NB4 (cell line): Measurements from ENCODE around the gene SNN.

Experiments used
- MAX ChIP-seq: IDR thresholded peaks from 2 replicates; pipeline ENCODE4 v1.6.1; 2011; ENCODE audit warnings: low read depth, low read length
- POLR2A ChIP-seq: IDR thresholded peaks from 2 replicates; pipeline ENCODE4 v1.6.1; 2011; ENCODE audit warnings: mild to moderate bottlenecking; ENCODE audit not compliant: insufficient read length; ENCODE audit errors: extremely low read depth
- TF ChIP-seq, protein P1 (sequence below): IDR thresholded peaks from one replicate; pipeline ENCODE4 v1.5.1; 2012; ENCODE audit warnings: low read depth, low read length

DNA sequence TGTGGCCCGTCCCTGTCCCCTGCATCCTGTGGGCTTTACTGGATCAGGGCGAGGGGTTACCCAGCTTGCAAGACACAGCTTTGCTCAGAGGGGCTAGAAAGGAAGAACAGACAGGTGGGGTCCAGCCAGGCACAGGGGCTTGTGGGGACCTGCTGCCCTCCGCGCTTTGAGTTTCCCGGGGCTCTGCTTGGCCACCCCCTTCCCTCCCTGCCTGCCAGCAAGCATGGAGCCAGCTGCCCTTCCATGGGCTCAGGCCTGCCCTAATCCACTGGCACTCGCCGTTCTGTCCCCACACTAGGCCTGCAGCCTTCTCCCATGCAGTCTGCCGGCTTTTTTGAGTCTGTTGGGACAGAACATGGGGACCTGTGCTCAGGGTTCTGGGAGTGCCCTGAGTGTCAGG lies 3.4 kb downstream of the SNN start:
- TF ChIP-seq, protein P1, sequence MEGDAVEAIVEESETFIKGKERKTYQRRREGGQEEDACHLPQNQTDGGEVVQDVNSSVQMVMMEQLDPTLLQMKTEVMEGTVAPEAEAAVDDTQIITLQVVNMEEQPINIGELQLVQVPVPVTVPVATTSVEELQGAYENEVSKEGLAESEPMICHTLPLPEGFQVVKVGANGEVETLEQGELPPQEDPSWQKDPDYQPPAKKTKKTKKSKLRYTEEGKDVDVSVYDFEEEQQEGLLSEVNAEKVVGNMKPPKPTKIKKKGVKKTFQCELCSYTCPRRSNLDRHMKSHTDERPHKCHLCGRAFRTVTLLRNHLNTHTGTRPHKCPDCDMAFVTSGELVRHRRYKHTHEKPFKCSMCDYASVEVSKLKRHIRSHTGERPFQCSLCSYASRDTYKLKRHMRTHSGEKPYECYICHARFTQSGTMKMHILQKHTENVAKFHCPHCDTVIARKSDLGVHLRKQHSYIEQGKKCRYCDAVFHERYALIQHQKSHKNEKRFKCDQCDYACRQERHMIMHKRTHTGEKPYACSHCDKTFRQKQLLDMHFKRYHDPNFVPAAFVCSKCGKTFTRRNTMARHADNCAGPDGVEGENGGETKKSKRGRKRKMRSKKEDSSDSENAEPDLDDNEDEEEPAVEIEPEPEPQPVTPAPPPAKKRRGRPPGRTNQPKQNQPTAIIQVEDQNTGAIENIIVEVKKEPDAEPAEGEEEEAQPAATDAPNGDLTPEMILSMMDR: no peak
- TF ChIP-seq MAX (no peak), POLR2A (no peak)
